ENCODE results near the gene SUPT4H1.
A peak's percentile ranks its signal among the peaks of the same experiment; 100 is the strongest.
"Not testable (repeated sequence)": the region's sequence is repeated elsewhere in the genome, so short reads cannot be mapped to it uniquely, and the experiment has no call there.

Gene SUPT4H1

GRCh38 chr17:58362368-58363014 lies 10.5 kb upstream of the SUPT4H1 start:
- DNase-seq: no peak

- DNase-seq: no peak
These were observed 8.5 kb upstream of the SUPT4H1 start for GRCh38 chr17:58360296-58361063.

- no peak for DNase-seq
These were observed 6.6 kb upstream of the SUPT4H1 start for GRCh38 chr17:58358408-58359172.

- DNase-seq: no peak
These were observed 5.6 kb upstream of the SUPT4H1 start for GRCh38 chr17:58357312-58358297.

GRCh38 chr17:58356231-58356630 lies 4.2 kb upstream of the SUPT4H1 start:
- DNase-seq: no peak

- DNase-seq: no peak
These were observed 2.7 kb upstream of the SUPT4H1 start for GRCh38 chr17:58354541-58355216.

- no peak for DNase-seq
These were observed 1.4 kb upstream of the SUPT4H1 start for GRCh38 chr17:58353389-58353825.

GRCh38 chr17:58352596-58353388 lies 791 bp upstream of the SUPT4H1 start:
- no peak for DNase-seq

- DNase-seq: no peak
These were observed 819 bp downstream of the SUPT4H1 start for GRCh38 chr17:58351182-58351581.

GRCh38 chr17:58348038-58348437 lies 4.0 kb downstream of the SUPT4H1 start:
- no peak for DNase-seq

GRCh38 chr17:58345500-58345899 lies 6.5 kb downstream of the SUPT4H1 start:
- no peak for DNase-seq

GRCh38 chr17:58344791-58345157 lies 7.2 kb downstream of the SUPT4H1 start:
- DNase-seq: peak; percentile 63

GRCh38 chr17:58344047-58344790 lies 7.8 kb downstream of the SUPT4H1 start:
- DNase-seq: peak; percentile 73

GRCh38 chr17:58343131-58343530 lies 8.9 kb downstream of the SUPT4H1 start:
- DNase-seq: no peak

GRCh38 chr17:58341861-58342475 lies 10.0 kb downstream of the SUPT4H1 start:
- DNase-seq: no peak

GRCh38 chr17:58341136-58341860 lies 10.7 kb downstream of the SUPT4H1 start:
- not testable (repeated sequence) for DNase-seq

- no peak for DNase-seq
These were observed 11.6 kb downstream of the SUPT4H1 start for GRCh38 chr17:58340405-58340876.

GRCh38 chr17:58339755-58340404 lies 12.1 kb downstream of the SUPT4H1 start:
- DNase-seq: no peak

Data from activated effector memory CD4-positive, alpha-beta T cell treated with Interleukin-2 at 50 U/mL for 16 hours (primary cell).